GM19395 (cell line): ENCODE results near the gene GAPDHS.

Experiments used
- ATAC-seq: cut with Tn5 transposase; IDR thresholded peaks from one replicate; pipeline ENCODE4 v1.9.1; 2021; ENCODE audit warnings: mild to moderate bottlenecking, moderate library complexity; ENCODE audit not compliant: unreplicated experiment

The GAPDHS gene

GRCh38 chr19:35509861-35510625 is 23.2 kb upstream of the GAPDHS start:
- ATAC-seq, result no peak

- ATAC-seq, result no peak
Measured at GRCh38 chr19:35510626-35510964, 22.7 kb upstream of the GAPDHS start.

GRCh38 chr19:35511337-35511736 is 21.9 kb upstream of the GAPDHS start:
- no peak for ATAC-seq

- ATAC-seq, result no peak
Measured at GRCh38 chr19:35512831-35513627, 20.2 kb upstream of the GAPDHS start.

- no peak for ATAC-seq
Measured at GRCh38 chr19:35513628-35514281, 19.5 kb upstream of the GAPDHS start, which contains the start of gene DMKN. DMKN (minus strand) TSS chr19:35513649; CDS start chr19:35513475, 174 bp downstream.

GRCh38 chr19:35514282-35514809 is 18.9 kb upstream of the GAPDHS start:
- no peak for ATAC-seq

- no peak for ATAC-seq
Measured at GRCh38 chr19:35516310-35516709, 16.9 kb upstream of the GAPDHS start.

- ATAC-seq, result no peak
Measured at GRCh38 chr19:35517342-35517741, 15.9 kb upstream of the GAPDHS start.

- no peak for ATAC-seq
Measured at GRCh38 chr19:35518313-35518712, 14.9 kb upstream of the GAPDHS start.

- ATAC-seq, result no peak
Measured at GRCh38 chr19:35519291-35519690, 14.0 kb upstream of the GAPDHS start.

GRCh38 chr19:35521124-35521743 is 12.0 kb upstream of the GAPDHS start:
- no peak for ATAC-seq

GRCh38 chr19:35522745-35523327 is 10.4 kb upstream of the GAPDHS start:
- ATAC-seq, result no peak

GRCh38 chr19:35524181-35524837 is 8.9 kb upstream of the GAPDHS start:
- no peak for ATAC-seq

- ATAC-seq, result no peak
Measured at GRCh38 chr19:35525873-35526272, 7.4 kb upstream of the GAPDHS start.

- ATAC-seq, result no peak
Measured at GRCh38 chr19:35528218-35529038, 4.8 kb upstream of the GAPDHS start, which contains the start of gene SBSN. SBSN (minus strand) TSS chr19:35528311; CDS start chr19:35528281, 30 bp downstream.

GRCh38 chr19:35529241-35530218 is 3.7 kb upstream of the GAPDHS start:
- ATAC-seq, result no peak

- no peak for ATAC-seq
Measured at GRCh38 chr19:35531291-35531690, 2.0 kb upstream of the GAPDHS start.

- ATAC-seq, result no peak
Measured at GRCh38 chr19:35533822-35534392, 651 bp downstream of the GAPDHS start.
